Vagina (tissue), 2 donors: Measurements from ENCODE around the gene C1QL2. TPM values are rescaled to one million over a fixed set of nuclear protein-coding genes. Genes with fewer than 3 reads are reported as not detected.

ENCODE experiments used
- DNase-seq, 2 donors: peaks; one replicate each; pipeline ENCODE4 v3.0.0-alpha.2; 2017; ENCODE audit errors: extremely low spot score in 2 of 2
- H3K27ac ChIP-seq: fragments of 200-600 bp; sonication (generic); one replicate; pipeline ENCODE4 v1.5.1; 2019
- H3K27me3 ChIP-seq: fragments of 200-600 bp; sonication (generic); one replicate; pipeline ENCODE4 v1.5.1; 2019
- H3K36me3 ChIP-seq, 2 donors: fragments of 200-600 bp; sonication (generic); one replicate each; pipeline ENCODE4 v1.5.1; 2017 to 2019
- H3K4me1 ChIP-seq: fragments of 200-600 bp; sonication (generic); one replicate; pipeline ENCODE4 v1.5.1; 2019
- H3K4me3 ChIP-seq, 2 donors: fragments of 200-600 bp; sonication (generic); 1 replicate in 1 of 2; 2 replicates in 1 of 2; pipeline ENCODE4 v1.5.1; 2016 to 2019
- H3K9me3 ChIP-seq: fragments of 200-600 bp; sonication (generic); one replicate; pipeline ENCODE4 v1.5.1; 2019
- POLR2A ChIP-seq, 2 donors: fragments of 450-650 bp; IDR thresholded peaks; one replicate each; pipeline ENCODE4 v1.6.1; 2017; ENCODE audit warnings: antibody characterized with exemption in 2 of 2, mild to moderate bottlenecking in 2 of 2, moderate library complexity in 2 of 2
- POLR2AphosphoS5 ChIP-seq, 2 donors: sonication (generic); formaldehyde crosslinking; IDR thresholded peaks; one replicate each; pipeline ENCODE4 v1.9.0; 2017; ENCODE audit warnings: antibody characterized with exemption in 2 of 2, mild to moderate bottlenecking in 2 of 2, low read depth in 1 of 2; ENCODE audit not compliant: insufficient read depth in 1 of 2
- intact Hi-C: fragments of 100-400 bp; cut with DNase I; formaldehyde crosslinking; loops from one replicate; pipeline ENCODE4 v1.15.1; 2023
- total RNA-seq: library from RNA; depleted of rRNA; stranded (reverse); fragments of >200 nt; gene quantifications from one replicate; pipeline ENCODE4 v1.2.3, GENCODE V29; 2016
- TF ChIP-seq, protein P1 (sequence below), 3 experiments: fragments of 450-650 bp in 2 of 3; fragments of 200-600 bp in 1 of 3; sonication (generic) in 1 of 3; IDR thresholded peaks; one replicate each; pipeline ENCODE4 v1.5.1; 2017 to 2019; ENCODE audit warnings: antibody characterized with exemption in 3 of 3, mild to moderate bottlenecking in 2 of 3, moderate library complexity in 2 of 3

Gene C1QL2
- total RNA-seq, 1 donor from 2014 or later, result not detected

GRCh38 chr2:119179202-119179601 is 20.7 kb upstream of the C1QL2 start:
- no peaks in the 10 kb centered on the region for H3K4me1 ChIP-seq
- H3K36me3 ChIP-seq, result no peaks in the 10 kb centered on the region
- H3K4me3 ChIP-seq, result no peak overlapping the region
- intact Hi-C loops, result no loop called here
- DNase-seq, result no peak
- TF ChIP-seq POLR2AphosphoS5 (IDR thresholded peaks at IDR 0.05; ENCODE audit: insufficient read depth in 1 of 2, low read depth in 1 of 2) (no peak), POLR2A (IDR thresholded peaks at IDR 0.05) (no peak)
- TF ChIP-seq, protein P1, sequence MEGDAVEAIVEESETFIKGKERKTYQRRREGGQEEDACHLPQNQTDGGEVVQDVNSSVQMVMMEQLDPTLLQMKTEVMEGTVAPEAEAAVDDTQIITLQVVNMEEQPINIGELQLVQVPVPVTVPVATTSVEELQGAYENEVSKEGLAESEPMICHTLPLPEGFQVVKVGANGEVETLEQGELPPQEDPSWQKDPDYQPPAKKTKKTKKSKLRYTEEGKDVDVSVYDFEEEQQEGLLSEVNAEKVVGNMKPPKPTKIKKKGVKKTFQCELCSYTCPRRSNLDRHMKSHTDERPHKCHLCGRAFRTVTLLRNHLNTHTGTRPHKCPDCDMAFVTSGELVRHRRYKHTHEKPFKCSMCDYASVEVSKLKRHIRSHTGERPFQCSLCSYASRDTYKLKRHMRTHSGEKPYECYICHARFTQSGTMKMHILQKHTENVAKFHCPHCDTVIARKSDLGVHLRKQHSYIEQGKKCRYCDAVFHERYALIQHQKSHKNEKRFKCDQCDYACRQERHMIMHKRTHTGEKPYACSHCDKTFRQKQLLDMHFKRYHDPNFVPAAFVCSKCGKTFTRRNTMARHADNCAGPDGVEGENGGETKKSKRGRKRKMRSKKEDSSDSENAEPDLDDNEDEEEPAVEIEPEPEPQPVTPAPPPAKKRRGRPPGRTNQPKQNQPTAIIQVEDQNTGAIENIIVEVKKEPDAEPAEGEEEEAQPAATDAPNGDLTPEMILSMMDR (IDR thresholded peaks at IDR 0.05), result no peak
- no peaks in the 10 kb centered on the region for H3K9me3 ChIP-seq
- H3K27ac ChIP-seq, result no peak overlapping the region
- H3K27me3 ChIP-seq, result no peaks in the 10 kb centered on the region

DNA sequence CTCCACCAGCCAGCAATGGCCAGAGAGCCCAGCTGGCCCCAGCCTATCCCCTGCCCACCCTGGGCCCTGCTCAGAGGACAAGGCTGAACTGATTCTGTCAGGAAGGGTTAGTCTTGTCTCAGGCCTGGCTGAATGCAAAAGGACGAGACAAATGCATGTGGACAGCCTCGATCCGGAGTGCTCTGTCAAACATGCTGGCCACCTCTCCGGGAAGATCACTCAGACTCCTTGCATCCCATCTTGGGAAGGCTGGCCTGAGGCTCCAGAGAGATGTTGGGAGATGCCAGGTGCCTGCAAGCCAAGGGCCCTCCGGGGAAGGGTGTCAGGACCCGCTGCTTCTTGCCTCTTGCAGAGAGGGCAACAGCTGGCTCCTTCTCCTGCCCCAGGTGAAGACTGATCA is 20.2 kb upstream of the C1QL2 start:
- no peaks in the 10 kb centered on the region for H3K9me3 ChIP-seq
- no peaks in the 10 kb centered on the region for H3K4me1 ChIP-seq
- intact Hi-C loops, result no loop called here
- no peak overlapping the region for H3K4me3 ChIP-seq
- H3K36me3 ChIP-seq, result no peaks in the 10 kb centered on the region
- no peak for DNase-seq
- no peaks in the 10 kb centered on the region for H3K27me3 ChIP-seq
- TF ChIP-seq, protein P1 (IDR thresholded peaks at IDR 0.05), result no peak
- no peak for TF ChIP-seq POLR2AphosphoS5 (IDR thresholded peaks at IDR 0.05; ENCODE audit: insufficient read depth in 1 of 2, low read depth in 1 of 2)
- no peak for TF ChIP-seq POLR2A (IDR thresholded peaks at IDR 0.05)
- H3K27ac ChIP-seq, result no peak overlapping the region

DNA sequence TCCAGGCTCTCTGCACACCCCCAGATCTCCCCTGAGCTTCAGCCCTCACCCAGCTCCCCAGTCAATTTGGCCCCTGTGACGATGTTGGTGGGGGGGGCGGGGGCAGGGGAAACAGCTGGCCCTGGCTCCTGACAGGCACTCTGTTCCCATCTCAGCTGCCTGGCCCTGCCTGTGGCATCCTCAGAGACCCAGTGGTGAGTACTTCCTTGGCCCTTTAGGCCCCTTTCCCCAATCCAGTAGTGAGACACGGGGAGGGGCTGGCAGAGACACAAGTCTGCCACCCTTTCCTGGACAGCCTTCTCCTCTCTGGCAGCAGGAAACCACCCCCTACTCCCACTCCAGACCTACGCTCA is 19.3 kb upstream of the C1QL2 start:
- H3K4me3 ChIP-seq, result no peak overlapping the region
- H3K9me3 ChIP-seq, result no peaks in the 10 kb centered on the region
- H3K4me1 ChIP-seq, result no peaks in the 10 kb centered on the region
- no peaks in the 10 kb centered on the region for H3K36me3 ChIP-seq
- no peaks in the 10 kb centered on the region for H3K27me3 ChIP-seq
- no peak overlapping the region for H3K27ac ChIP-seq
- TF ChIP-seq, protein P1 (IDR thresholded peaks at IDR 0.05), result no peak
- TF ChIP-seq POLR2AphosphoS5 (IDR thresholded peaks at IDR 0.05; ENCODE audit: insufficient read depth in 1 of 2, low read depth in 1 of 2) (no peak), POLR2A (IDR thresholded peaks at IDR 0.05) (no peak)
- DNase-seq, result no peak
- intact Hi-C loops, result no loop called here

DNA sequence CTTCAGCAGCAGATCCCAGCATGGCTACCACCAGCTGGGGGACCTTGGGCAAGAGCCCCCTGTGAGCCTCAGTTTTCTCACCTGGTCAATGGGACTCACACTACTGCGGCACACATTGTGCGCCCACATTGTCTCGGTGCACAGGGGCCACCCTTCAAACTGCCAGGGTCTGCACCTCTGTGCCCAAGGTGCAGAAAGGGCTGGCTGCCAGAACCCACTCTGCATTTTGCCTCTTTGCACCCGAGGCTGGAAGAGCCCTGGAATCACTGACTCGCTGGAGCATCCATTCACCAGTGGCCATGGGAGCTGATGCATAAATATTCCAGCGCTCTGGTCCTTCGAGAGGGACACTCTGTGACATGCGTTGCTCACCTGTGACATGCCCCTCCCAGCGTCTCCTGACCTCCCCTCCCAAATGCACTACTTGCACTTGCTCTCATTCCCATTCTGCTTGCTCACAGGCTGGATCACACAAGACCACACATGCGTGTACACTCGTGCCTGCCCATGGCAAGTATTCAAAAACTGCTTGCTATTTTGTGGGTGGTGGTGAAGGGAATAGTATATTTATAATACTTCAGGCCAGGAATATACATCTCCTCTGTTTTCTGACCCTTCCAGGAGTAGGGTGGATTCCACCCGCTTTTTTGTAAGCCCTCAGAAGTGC is 18.8 kb upstream of the C1QL2 start:
- Histone ChIP-seq H3K4me1 (no peaks in the 10 kb centered on the region), H3K4me3 (no peak overlapping the region), H3K9me3 (no peaks in the 10 kb centered on the region), H3K27me3 (no peaks in the 10 kb centered on the region), H3K36me3 (no peaks in the 10 kb centered on the region), H3K27ac (no peak overlapping the region)
- no peak for TF ChIP-seq POLR2AphosphoS5 (IDR thresholded peaks at IDR 0.05; ENCODE audit: insufficient read depth in 1 of 2, low read depth in 1 of 2)
- TF ChIP-seq, protein P1 (IDR thresholded peaks at IDR 0.05), result no peak
- no peak for TF ChIP-seq POLR2A (IDR thresholded peaks at IDR 0.05)
- intact Hi-C loops, result no loop called here
- DNase-seq, result no peak

DNA sequence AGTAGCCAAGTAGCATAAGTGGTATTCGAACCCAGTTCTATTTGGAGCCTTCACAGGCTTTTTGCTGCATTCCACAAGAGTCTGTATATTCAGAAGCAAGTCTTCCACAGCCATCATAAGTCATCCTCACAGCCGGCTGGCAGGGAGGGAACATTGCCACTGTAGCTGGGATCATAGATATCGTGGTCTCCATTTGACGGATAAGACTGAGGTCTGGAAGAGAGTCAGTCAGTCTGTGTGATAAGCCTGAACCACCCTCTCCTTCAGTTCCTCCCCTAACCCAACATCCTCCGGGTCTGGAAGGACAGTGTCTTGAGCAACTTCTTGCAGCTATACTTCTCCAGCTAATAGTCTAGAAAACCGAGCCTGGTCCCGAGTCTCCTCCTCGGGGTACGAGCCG is 17.0 kb upstream of the C1QL2 start:
- H3K36me3 ChIP-seq, result no peaks in the 10 kb centered on the region
- H3K4me3 ChIP-seq, result no peak overlapping the region
- no peak for DNase-seq
- H3K9me3 ChIP-seq, result no peaks in the 10 kb centered on the region
- H3K27me3 ChIP-seq, result no peaks in the 10 kb centered on the region
- intact Hi-C loops, result no loop called here
- no peak overlapping the region for H3K27ac ChIP-seq
- no peaks in the 10 kb centered on the region for H3K4me1 ChIP-seq
- TF ChIP-seq POLR2A (IDR thresholded peaks at IDR 0.05) (no peak), POLR2AphosphoS5 (IDR thresholded peaks at IDR 0.05; ENCODE audit: insufficient read depth in 1 of 2, low read depth in 1 of 2) (no peak)
- TF ChIP-seq, protein P1 (IDR thresholded peaks at IDR 0.05), result no peak
